Breast epithelium (tissue), 3 donors: ENCODE results near the gene CUBN.

ENCODE experiments used
- CTCF ChIP-seq, 3 donors: fragments of 450-650 bp; IDR thresholded peaks; one replicate each; pipeline ENCODE4 v1.5.1; 2016 to 2017; ENCODE audit warnings: antibody characterized with exemption in 3 of 3, mild to moderate bottlenecking in 3 of 3, moderate library complexity in 3 of 3
- POLR2A ChIP-seq: fragments of 450-650 bp; IDR thresholded peaks from one replicate; pipeline ENCODE4 v1.6.1; 2016; ENCODE audit warnings: antibody characterized with exemption, mild to moderate bottlenecking, moderate library complexity

DNA sequence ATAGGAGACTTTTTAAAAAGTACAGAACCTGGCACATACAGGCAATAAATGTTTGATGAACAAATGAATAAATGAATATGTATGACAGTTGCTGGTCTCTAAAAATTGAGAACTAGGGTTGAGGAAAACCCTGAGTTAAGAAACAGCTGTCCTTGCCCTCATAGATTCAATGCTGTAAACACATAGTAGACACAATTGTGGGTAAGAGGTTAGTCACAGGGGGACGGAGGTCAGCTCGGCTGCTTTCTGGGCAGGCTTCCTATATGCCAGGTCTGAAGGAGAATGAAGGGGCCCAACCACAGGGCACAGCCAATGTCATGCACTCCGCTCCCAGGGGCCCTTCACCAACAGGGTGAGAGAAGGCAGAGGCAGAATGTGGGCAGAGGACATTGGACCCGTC is 169.1 kb downstream of the CUBN start:
- TF ChIP-seq CTCF (IDR thresholded peaks at IDR 0.05) (no peak), POLR2A (no peak)
